D721Med (cell line): ENCODE measurements around the gene CCNB2.
A peak's percentile ranks its signal among the peaks of the same experiment; 100 is the strongest.

Source experiments
- DNase-seq: peaks from one replicate; pipeline ENCODE4 v3.0.0; 2011; ENCODE audit warnings: low spot score; ENCODE audit not compliant: insufficient read length
- FAIRE-seq: peaks from 2 replicates; lab custom pipeline; 2011; peaks lifted over from hg19 to GRCh38; lab: Jason Lieb, UNC
- TF ChIP-seq, protein P1 (sequence below): IDR thresholded peaks from 2 replicates; pipeline ENCODE4 v1.5.1; 2012; ENCODE audit warnings: mild to moderate bottlenecking, control low read depth; ENCODE audit not compliant: insufficient read depth; ENCODE audit errors: missing control alignments

The CCNB2 gene

DNA sequence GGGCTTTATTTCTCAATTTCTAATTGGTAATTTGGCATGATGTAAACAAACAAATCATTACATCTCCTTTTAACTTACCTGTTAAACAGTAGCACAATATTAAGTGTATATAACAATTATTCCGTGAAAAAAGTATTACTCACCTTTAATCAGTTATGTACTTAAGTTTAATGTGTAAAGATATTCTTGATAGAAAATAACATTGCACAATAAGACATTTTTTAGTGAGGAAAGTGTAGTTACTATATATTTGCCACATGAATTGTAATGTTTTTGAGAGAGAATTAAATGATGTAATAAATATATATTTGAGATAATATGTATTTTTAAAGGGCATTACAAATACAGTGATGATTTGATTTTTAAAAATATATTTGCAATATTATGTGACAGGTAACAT, 10.9 kb upstream of the CCNB2 start:
- no peak for FAIRE-seq
- TF ChIP-seq, protein P1, sequence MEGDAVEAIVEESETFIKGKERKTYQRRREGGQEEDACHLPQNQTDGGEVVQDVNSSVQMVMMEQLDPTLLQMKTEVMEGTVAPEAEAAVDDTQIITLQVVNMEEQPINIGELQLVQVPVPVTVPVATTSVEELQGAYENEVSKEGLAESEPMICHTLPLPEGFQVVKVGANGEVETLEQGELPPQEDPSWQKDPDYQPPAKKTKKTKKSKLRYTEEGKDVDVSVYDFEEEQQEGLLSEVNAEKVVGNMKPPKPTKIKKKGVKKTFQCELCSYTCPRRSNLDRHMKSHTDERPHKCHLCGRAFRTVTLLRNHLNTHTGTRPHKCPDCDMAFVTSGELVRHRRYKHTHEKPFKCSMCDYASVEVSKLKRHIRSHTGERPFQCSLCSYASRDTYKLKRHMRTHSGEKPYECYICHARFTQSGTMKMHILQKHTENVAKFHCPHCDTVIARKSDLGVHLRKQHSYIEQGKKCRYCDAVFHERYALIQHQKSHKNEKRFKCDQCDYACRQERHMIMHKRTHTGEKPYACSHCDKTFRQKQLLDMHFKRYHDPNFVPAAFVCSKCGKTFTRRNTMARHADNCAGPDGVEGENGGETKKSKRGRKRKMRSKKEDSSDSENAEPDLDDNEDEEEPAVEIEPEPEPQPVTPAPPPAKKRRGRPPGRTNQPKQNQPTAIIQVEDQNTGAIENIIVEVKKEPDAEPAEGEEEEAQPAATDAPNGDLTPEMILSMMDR, result no peak
- DNase-seq, result no peak

DNA sequence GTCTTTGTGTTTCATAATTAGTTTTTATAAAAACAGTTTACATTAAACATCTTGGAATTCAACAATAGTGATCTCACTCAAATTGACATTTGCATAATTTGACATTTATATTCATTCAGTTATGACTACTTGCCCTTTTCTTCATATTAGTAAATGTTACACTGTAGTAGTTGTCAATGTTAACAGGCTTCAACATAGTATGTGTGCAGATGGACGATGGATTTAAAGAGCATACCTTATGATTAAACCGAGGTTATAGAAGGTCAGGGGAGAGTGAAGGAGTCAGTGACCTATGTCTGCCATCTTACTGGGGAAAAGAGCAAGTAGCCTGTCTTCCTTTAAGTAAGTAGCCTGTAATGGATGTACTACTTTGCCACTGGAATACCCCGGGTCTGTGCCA, 8.5 kb upstream of the CCNB2 start:
- DNase-seq (no peak), FAIRE-seq (no peak)
- TF ChIP-seq, protein P1, result no peak

GRCh38 chr15:59099162-59099685, 5.7 kb upstream of the CCNB2 start:
- FAIRE-seq (no peak), DNase-seq (no peak)
- TF ChIP-seq, protein P1, result no peak

DNA sequence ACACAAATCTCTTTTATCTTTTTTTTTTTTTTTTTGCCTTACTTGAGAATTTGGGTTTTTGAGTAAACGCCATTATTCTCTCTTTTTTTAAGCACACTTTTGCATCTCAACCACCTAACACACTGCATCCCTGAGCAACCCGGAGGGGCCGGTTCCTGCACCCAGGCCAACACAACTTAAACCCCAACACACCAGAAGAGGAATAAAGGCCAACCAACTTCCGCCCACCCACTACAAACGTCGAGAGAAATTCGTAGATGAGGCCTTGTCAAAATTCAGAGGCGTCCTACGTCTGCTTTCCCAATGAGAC, 389 bp upstream of the CCNB2 start:
- FAIRE-seq, result no peak
- no peak for DNase-seq
- TF ChIP-seq, protein P1, result no peak

DNA sequence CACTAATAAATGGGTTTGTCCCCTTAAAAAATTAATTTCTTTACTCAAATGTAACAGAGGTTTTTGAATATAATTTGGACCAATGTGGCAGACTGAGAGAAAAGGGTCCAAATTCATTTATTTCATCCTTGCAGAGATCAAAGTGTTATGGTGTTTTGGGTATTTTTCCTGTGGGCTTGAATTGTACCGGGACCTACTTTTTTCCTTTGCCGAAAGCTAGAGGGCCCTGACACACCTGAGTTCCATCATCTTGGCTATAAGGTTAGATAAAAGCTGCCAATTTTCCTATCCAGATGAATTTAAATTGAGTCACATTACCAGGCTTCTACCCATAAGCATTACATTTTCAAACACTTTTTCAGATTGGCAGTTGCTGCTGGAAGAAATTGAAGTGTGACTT, 908 bp downstream of the CCNB2 start:
- FAIRE-seq, result no peak
- no peak for DNase-seq
- TF ChIP-seq, protein P1, result peak; percentile 26

DNA sequence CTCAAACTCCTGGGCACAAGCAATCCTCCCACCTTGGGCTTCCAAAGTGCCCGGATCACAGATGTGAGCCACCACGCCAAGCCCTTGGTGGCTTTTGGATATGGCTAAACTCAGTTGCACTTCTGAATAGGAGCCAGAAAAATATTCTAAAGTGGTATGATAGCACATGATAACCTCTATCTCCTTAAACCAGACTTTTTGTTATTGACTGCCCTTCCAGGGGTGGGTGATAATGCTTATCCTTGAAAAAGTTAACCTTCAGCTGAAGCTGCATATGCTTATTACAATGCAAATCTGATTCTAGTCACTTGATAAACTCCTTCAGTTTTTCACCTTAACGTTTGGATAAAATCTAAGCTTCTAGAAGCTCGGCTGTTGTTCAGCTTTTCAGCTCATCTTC, 6.3 kb downstream of the CCNB2 start:
- DNase-seq (no peak), FAIRE-seq (no peak)
- TF ChIP-seq, protein P1, result no peak

DNA sequence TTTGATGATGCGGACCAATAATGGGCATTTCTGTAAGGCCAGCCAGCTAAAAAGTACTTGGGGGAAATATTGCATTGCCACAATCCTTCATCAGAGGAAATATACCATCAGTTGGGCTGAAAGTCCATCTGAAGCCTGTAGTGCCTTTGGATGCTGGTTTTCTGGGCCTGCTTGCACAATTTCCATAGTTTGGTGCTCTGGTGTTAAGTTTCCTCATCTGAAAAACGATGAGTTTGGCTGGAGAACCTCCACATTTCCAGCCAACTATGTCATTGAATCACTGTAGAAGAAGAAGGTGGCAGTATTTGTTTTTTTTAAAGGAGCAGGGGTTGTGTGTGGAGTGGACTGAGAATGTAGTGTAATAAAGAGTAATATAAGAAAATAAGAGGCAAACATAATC, 10.1 kb downstream of the CCNB2 start:
- DNase-seq (no peak), FAIRE-seq (no peak)
- TF ChIP-seq, protein P1, result no peak
